Muscle layer of colon (tissue), 2 donors: Measurements from ENCODE around the gene NFKB1.
"Not testable (repeated sequence)": the region's sequence is repeated elsewhere in the genome, so short reads cannot be mapped to it uniquely, and the experiment has no call there.

Source experiments
- H3K27ac ChIP-seq: one replicate; pipeline ENCODE4 v1.7.0; 2013; ENCODE audit warnings: low read depth, mild to moderate bottlenecking, low read length, moderate library complexity
- H3K27me3 ChIP-seq, 2 donors: one replicate each; pipeline ENCODE4 v1.7.0; 2013; ENCODE audit warnings: low read length in 2 of 2, mild to moderate bottlenecking in 2 of 2; ENCODE audit not compliant: insufficient read depth in 2 of 2, control insufficient read depth in 1 of 2
- H3K36me3 ChIP-seq: one replicate; pipeline ENCODE4 v1.7.0; 2013; ENCODE audit warnings: mild to moderate bottlenecking, low read length; ENCODE audit not compliant: insufficient read depth
- H3K4me1 ChIP-seq: one replicate; pipeline ENCODE4 v1.7.0; 2013; ENCODE audit warnings: mild to moderate bottlenecking, low read length; ENCODE audit not compliant: insufficient read depth
- H3K4me3 ChIP-seq, 2 donors: one replicate each; pipeline ENCODE4 v1.7.0; 2013; ENCODE audit warnings: low read length in 2 of 2, low read depth in 1 of 2, mild to moderate bottlenecking in 1 of 2, moderate library complexity in 1 of 2
- H3K9ac ChIP-seq: one replicate; pipeline ENCODE4 v1.7.0; 2013; ENCODE audit warnings: low read length
- H3K9me3 ChIP-seq: one replicate; pipeline ENCODE4 v1.7.0; 2013; ENCODE audit warnings: mild to moderate bottlenecking, low read length
- donor health status: abdominal sarcoma.
- donor health status: Adenocarcinoma of cecum.

Gene NFKB1

DNA sequence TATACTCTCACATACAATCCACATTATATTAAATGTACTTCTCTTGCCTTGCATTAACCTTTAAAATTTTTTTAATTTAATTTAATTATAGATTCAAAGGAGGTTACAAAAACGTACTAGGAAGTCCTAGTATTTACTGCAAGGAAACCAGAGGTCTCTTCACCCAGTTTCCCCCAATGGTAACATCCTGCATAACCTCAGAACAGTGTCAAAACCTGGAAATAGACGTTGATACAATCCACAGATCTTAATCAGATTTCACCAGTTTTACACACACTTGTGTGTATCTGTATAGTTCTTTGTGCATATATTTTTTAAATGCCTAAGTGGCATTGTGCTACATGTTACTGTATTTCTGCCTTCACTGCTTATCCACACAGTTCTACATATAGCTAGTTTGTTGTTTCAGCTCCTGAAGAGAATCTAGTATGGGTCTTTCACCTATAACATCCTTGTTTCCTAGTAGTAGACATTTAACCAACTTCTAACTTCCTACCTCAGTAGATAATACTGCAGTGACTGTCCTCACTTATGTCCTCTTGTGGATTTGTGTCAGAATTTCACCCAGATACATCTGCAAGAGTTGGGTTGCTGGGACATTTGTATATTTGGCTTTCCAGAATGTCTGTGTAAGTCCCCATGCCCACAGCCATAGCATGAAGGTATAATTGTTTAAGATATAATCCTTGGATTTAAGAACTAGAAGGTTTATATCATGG, 103.2 kb downstream of the NFKB1 start:
- no peak overlapping the region for H3K9ac ChIP-seq
- no peaks in the 10 kb centered on the region for H3K4me1 ChIP-seq
- H3K9me3 ChIP-seq = no peaks in the 10 kb centered on the region
- H3K27me3 ChIP-seq = no peaks in the 10 kb centered on the region
- no peak overlapping the region for H3K27ac ChIP-seq
- H3K36me3 ChIP-seq = peaks cover 46% of the 10 kb centered on the region
- H3K4me3 ChIP-seq = no peak overlapping the region

DNA sequence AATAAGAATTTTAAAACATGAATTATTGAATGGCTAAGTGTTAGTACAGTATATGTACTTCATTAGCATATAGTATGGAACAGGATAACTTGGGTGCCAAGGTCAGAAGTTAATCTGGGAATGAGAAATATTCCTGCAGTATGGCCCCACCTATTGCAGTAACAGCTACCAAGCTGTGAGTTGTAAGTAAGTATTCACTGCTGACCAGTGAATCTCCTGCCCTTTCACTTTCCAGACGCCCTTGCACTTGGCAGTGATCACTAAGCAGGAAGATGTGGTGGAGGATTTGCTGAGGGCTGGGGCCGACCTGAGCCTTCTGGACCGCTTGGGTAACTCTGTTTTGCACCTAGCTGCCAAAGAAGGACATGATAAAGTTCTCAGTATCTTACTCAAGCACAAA, 105.1 kb downstream of the NFKB1 start:
- Histone ChIP-seq H3K9me3 (no peaks in the 10 kb centered on the region), H3K27me3 (no peaks in the 10 kb centered on the region), H3K36me3 (peaks cover 58% of the 10 kb centered on the region), H3K4me1 (no peaks in the 10 kb centered on the region), H3K4me3 (no peak overlapping the region), H3K9ac (no peak overlapping the region), H3K27ac (no peak overlapping the region)

DNA sequence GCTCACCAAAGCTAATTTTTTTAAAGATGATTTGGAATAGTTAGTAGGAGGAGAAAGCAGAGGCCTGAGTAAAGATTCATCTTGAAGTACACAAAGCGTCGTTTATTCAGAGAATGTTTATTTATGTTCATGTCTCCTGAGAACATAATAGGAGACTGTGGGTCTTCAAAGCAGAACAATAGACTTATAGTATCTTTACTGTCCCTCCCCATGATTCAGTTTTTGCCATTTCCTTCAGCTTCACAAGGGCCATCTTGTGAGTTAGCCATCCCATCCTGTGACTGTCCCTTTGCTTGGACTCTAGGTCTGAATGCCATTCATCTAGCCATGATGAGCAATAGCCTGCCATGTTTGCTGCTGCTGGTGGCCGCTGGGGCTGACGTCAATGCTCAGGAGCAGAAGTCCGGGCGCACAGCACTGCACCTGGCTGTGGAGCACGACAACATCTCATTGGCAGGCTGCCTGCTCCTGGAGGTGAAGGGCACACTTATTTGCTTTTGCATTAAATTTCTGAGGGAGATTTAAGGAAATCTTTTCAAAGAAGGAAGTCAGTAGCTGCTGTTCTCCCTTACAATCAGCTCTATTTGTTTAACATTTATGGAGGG, 105.8 kb downstream of the NFKB1 start:
- Histone ChIP-seq H3K9me3 (no peaks in the 10 kb centered on the region), H3K4me3 (no peak overlapping the region), H3K27ac (no peak overlapping the region), H3K9ac (no peak overlapping the region), H3K36me3 (peaks cover 60% of the 10 kb centered on the region), H3K27me3 (no peaks in the 10 kb centered on the region), H3K4me1 (no peaks in the 10 kb centered on the region)

GRCh38 chr4:102608190-102608589, 107.0 kb downstream of the NFKB1 start:
- H3K36me3 ChIP-seq = peaks cover 72% of the 10 kb centered on the region
- H3K4me3 ChIP-seq = no peak overlapping the region
- no peak overlapping the region for H3K27ac ChIP-seq
- no peak overlapping the region for H3K9ac ChIP-seq
- no peaks in the 10 kb centered on the region for H3K4me1 ChIP-seq
- no peaks in the 10 kb centered on the region for H3K27me3 ChIP-seq
- H3K9me3 ChIP-seq = no peaks in the 10 kb centered on the region

DNA sequence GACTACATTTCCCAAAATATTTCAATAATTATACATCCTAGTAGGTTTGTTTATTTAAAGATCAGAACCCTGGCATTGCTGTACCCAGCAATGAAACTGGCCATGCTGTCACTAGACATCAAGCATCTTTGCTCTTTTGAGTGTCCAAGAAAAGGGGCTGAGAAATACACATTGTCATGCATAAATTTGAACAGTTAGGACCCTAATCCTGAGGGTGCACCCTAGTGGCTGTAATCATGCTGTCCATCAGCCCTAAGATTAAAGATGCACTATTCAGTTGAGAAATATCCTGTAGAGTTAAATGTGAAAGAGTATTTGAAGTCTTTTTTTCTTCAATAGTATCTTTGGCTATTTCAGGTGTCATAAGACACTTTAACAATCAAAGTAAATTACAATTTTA, 108.8 kb downstream of the NFKB1 start:
- Histone ChIP-seq H3K27me3 (no peaks in the 10 kb centered on the region), H3K36me3 (peaks cover 83% of the 10 kb centered on the region), H3K27ac (no peak overlapping the region), H3K4me3 (no peak overlapping the region), H3K4me1 (no peaks in the 10 kb centered on the region), H3K9ac (no peak overlapping the region), H3K9me3 (no peaks in the 10 kb centered on the region)

DNA sequence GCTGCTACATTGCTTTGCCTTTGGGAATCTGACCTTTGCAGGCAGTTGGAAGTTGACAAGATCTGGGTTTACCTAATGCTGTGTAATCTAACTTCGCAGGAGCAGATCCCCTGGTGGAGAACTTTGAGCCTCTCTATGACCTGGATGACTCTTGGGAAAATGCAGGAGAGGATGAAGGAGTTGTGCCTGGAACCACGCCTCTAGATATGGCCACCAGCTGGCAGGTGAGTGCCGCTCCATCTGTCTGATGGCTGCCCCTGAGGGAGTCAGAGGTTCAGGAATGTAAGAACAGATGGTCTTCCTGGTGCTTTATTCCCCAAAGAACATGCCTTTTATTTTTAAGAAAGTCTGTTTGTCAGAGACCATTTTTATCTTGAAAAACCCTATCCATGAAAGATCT, 109.3 kb downstream of the NFKB1 start:
- Histone ChIP-seq H3K27me3 (no peaks in the 10 kb centered on the region), H3K36me3 (peaks cover 82% of the 10 kb centered on the region), H3K4me3 (no peak overlapping the region), H3K27ac (no peak overlapping the region), H3K9me3 (no peaks in the 10 kb centered on the region), H3K9ac (no peak overlapping the region), H3K4me1 (no peaks in the 10 kb centered on the region)

DNA sequence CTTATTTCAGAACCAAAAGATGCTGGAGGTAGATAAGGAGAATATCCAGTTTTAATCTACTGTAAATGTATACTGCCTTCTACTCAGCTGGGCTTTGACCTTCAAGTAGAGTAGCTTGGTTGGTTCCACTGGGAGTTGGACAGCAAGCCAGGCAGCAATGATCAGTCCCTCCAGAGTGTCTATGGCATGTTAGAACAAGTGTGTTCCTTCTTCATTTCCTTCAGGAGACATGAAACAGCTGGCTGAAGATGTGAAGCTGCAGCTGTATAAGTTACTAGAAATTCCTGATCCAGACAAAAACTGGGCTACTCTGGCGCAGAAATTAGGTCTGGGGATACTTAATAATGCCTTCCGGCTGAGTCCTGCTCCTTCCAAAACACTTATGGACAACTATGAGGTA, 111.1 kb downstream of the NFKB1 start:
- peaks cover 7% of the 10 kb centered on the region for H3K4me1 ChIP-seq
- H3K9ac ChIP-seq = no peak overlapping the region
- H3K27me3 ChIP-seq = no peaks in the 10 kb centered on the region
- H3K36me3 ChIP-seq = peaks cover 81% of the 10 kb centered on the region
- H3K27ac ChIP-seq = no peak overlapping the region
- H3K9me3 ChIP-seq = no peaks in the 10 kb centered on the region
- no peak overlapping the region for H3K4me3 ChIP-seq

GRCh38 chr4:102612824-102613366, 111.7 kb downstream of the NFKB1 start:
- Histone ChIP-seq H3K9me3 (no peaks in the 10 kb centered on the region), H3K27me3 (no peaks in the 10 kb centered on the region), H3K27ac (no peak overlapping the region), H3K4me1 (peaks cover 7% of the 10 kb centered on the region), H3K4me3 (no peak overlapping the region), H3K9ac (no peak overlapping the region), H3K36me3 (peaks cover 74% of the 10 kb centered on the region)

GRCh38 chr4:102614801-102615200, 113.6 kb downstream of the NFKB1 start:
- H3K9me3 ChIP-seq = no peaks in the 10 kb centered on the region
- H3K27me3 ChIP-seq = no peaks in the 10 kb centered on the region
- peaks cover 7% of the 10 kb centered on the region for H3K4me1 ChIP-seq
- no peak overlapping the region for H3K9ac ChIP-seq
- H3K4me3 ChIP-seq = no peak overlapping the region
- no peak overlapping the region for H3K27ac ChIP-seq
- peaks cover 63% of the 10 kb centered on the region for H3K36me3 ChIP-seq

- no peak overlapping the region for H3K27ac ChIP-seq
- peaks cover 46% of the 10 kb centered on the region for H3K36me3 ChIP-seq
- no peak overlapping the region for H3K4me3 ChIP-seq
- no peaks in the 10 kb centered on the region for H3K9me3 ChIP-seq
- peaks cover 7% of the 10 kb centered on the region for H3K4me1 ChIP-seq
- H3K9ac ChIP-seq = no peak overlapping the region
- H3K27me3 ChIP-seq = no peaks in the 10 kb centered on the region
Observed at GRCh38 chr4:102616636-102617035, 115.5 kb downstream of the NFKB1 start.

GRCh38 chr4:102619021-102619420, 117.9 kb downstream of the NFKB1 start:
- not testable (repeated sequence) for H3K27ac ChIP-seq, H3K4me1 ChIP-seq, H3K27me3 ChIP-seq, H3K9me3 ChIP-seq, H3K4me3 ChIP-seq, H3K9ac ChIP-seq
- H3K36me3 ChIP-seq = peaks cover 22% of the 10 kb centered on the region
